ENCODE measurements around the gene CHRNB4.

CHRNB4 gene

DNA sequence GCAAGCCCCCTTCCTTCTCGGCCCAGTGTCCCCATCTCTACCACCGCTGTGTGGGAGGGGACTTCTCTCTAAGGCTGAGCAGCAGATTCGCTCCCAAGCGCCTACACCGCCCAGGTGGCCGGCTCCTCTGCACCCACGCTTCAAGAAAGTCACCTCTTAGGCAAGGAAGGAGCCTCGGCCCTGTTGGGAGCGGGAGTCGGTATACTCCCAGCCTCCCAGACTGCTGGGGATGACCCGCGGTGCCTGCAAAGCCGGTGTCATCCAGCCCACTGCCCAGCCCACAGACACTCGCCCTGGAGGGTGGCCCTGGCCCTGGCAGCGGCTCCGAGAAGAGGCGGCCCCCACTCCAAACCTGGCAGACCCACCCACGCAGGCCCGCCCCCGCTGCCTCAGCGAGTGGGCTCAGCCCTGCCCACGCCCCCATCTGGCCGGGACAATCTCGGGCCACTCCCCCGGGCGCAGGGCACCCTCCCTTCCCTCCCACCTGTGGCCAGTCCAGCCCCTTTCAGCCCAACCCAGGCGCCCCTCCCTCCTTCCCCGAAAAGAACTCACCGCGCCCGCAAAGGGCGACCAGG is 396 bp downstream of the CHRNB4 start:
- no peak for TF ChIP-seq CTCF (IDR thresholded peaks at IDR 0.05)
- H3K4me3 ChIP-seq, result peak overlapping the region; percentile 70
- no peak for DNase-seq (ENCODE audit: low spot score)
- no peak overlapping the region for H3K27ac ChIP-seq

GRCh38 chr15:78638658-78639314 is 2.2 kb downstream of the CHRNB4 start:
- no peak for TF ChIP-seq CTCF (IDR thresholded peaks at IDR 0.05)
- no peak overlapping the region for H3K27ac ChIP-seq
- DNase-seq (ENCODE audit: low spot score), result no peak
- no peak overlapping the region for H3K4me3 ChIP-seq

GRCh38 chr15:78637776-78638435 is 3.1 kb downstream of the CHRNB4 start:
- Histone ChIP-seq H3K4me3 (no peak overlapping the region), H3K27ac (no peak overlapping the region)
- TF ChIP-seq CTCF (IDR thresholded peaks at IDR 0.05), result no peak
- no peak for DNase-seq (ENCODE audit: low spot score)

- no peak overlapping the region for H3K4me3 ChIP-seq
- DNase-seq (ENCODE audit: low spot score), result no peak
- no peak overlapping the region for H3K27ac ChIP-seq
- no peak for TF ChIP-seq CTCF (IDR thresholded peaks at IDR 0.05)
These were observed 4.6 kb downstream of the CHRNB4 start for GRCh38 chr15:78636378-78636859.

DNA sequence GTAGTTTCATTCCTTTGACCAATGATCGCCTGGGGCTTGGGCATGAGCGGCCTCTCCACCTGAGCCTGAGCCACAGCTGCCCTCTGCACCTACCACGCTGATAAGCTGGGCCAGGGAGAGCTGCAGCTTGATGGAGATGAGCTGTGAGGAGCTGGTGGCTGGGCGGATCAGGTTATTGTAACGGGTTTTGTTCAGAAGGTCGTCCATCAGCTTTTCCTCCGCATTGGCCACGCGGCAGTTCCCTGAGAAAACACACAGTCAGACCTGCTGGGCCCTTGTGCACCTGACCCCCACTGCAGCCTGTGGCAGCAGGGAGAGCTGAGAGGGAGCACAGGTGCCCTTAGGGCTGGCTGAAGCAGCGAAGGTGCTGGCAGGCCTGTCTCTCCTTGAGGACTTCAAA is 5.7 kb downstream of the CHRNB4 start:
- DNase-seq (ENCODE audit: low spot score), result no peak
- Histone ChIP-seq H3K27ac (no peak overlapping the region), H3K4me3 (no peak overlapping the region)
- TF ChIP-seq CTCF (IDR thresholded peaks at IDR 0.05), result no peak

GRCh38 chr15:78634210-78635145 is 6.5 kb downstream of the CHRNB4 start:
- no peak overlapping the region for H3K4me3 ChIP-seq
- no peak overlapping the region for H3K27ac ChIP-seq
- DNase-seq (ENCODE audit: low spot score), result peak; percentile 50
- no peak for TF ChIP-seq CTCF (IDR thresholded peaks at IDR 0.05)
